ENCODE results near the gene SALL1. TPM values are rescaled to one million over a fixed set of nuclear protein-coding genes. Genes with fewer than 3 reads are reported as not detected.

Gene SALL1
- total RNA-seq, 1 experiment from 2014 or later, result not detected

GRCh38 chr16:51151435-51151960 lies 428 bp upstream of the SALL1 start:
- Histone ChIP-seq H3K4me2 (ENCODE audit: low read length) (no peak overlapping the region), H2AFZ (ENCODE audit: low read length) (no peak overlapping the region), H3K79me2 (ENCODE audit: low read length) (no peaks in the 10 kb centered on the region), H3K4me3 (ENCODE audit: low read length) (no peak overlapping the region), H3K9me2 (replicated peaks; ENCODE audit: low read length) (no peaks in the 10 kb centered on the region), H4K20me1 (ENCODE audit: low read length) (no peaks in the 10 kb centered on the region), H3K36me3 (ENCODE audit: low read depth, low read length) (no peaks in the 10 kb centered on the region), H3K4me1 (ENCODE audit: insufficient read depth, low read length) (no peaks in the 10 kb centered on the region), H3K27ac (ENCODE audit: low read length) (no peak overlapping the region), H3F3A (ENCODE audit: low read length, unreplicated experiment) (no peaks in the 10 kb centered on the region), H3K9me3 (ENCODE audit: low read length) (no peaks in the 10 kb centered on the region), H3K27me3 (ENCODE audit: low read length) (no peaks in the 10 kb centered on the region), H3K9ac (ENCODE audit: low read length) (no peak overlapping the region)
- BruUV-seq (replicated peaks), result no TSS peak
- intact Hi-C loops (cut with micrococcal nuclease), result no loop called here
- POLR2A ChIA-PET (ENCODE audit: unreplicated experiment), result no interaction called here
- CTCF ChIA-PET, result no interaction called here
- ATAC-seq (no peak), DNase-seq (no peak)
- no peak for TF ChIP-seq EZH2phosphoT487 (IDR thresholded peaks at IDR 0.05; ENCODE audit: borderline replicate concordance, low read length)
- TF ChIP-seq EZH2 (IDR thresholded peaks at IDR 0.05; ENCODE audit: low read length, unreplicated experiment), result no peak

DNA sequence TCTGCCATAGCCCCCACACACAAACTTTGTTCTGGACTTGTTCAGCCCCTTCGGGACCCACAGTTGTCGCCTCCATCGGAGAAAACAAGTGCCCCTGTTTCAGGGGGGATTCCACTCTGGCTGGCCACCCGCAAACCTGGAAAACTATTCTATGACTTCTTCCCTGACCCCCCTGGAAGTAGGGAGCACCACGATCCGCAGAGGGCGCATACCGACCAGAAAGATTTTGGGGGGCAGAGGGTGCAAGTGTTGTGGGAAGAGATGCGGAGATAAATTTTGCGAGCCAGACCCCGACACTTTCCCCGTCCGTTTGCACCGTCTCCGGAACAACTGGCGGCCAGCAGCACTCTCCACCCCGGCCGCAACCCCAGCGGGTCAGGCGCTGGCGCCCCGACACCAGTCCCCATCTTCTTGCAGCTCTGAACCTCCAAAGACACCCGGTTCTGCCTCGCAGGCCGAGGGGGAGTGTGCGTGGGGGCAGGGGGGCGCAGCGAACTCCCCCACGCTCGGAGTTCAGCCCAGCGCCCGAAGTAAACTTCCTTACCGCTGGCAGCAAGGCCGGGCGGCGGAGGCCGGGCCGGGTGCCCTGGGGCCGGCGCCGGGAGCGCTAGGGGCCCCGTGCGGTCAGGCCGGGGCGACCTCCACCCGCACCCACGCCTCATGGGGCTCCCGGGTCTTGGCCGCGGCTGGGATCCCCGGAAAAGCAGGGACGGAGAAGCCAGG lies 744 bp downstream of the SALL1 start:
- ChIA-PET POLR2A (ENCODE audit: unreplicated experiment) (no interaction called here), CTCF (no interaction called here)
- H3K4me2 ChIP-seq (ENCODE audit: low read length), result no peak overlapping the region
- no TSS peak for BruUV-seq (replicated peaks)
- H3K9ac ChIP-seq (ENCODE audit: low read length), result no peak overlapping the region
- ATAC-seq (no peak), DNase-seq (no peak)
- TF ChIP-seq EZH2phosphoT487 (IDR thresholded peaks at IDR 0.05; ENCODE audit: borderline replicate concordance, low read length) (no peak), EZH2 (IDR thresholded peaks at IDR 0.05; ENCODE audit: low read length, unreplicated experiment) (no peak), CTCF (conservative IDR thresholded peaks at IDR 0.05; ENCODE audit: low read depth, low read length) (no peak)
- H3K9me2 ChIP-seq (replicated peaks; ENCODE audit: low read length), result no peaks in the 10 kb centered on the region
- intact Hi-C loops (cut with micrococcal nuclease), result no loop called here
- H3K27ac ChIP-seq (ENCODE audit: low read length), result no peak overlapping the region
- no peaks in the 10 kb centered on the region for H3K9me3 ChIP-seq (ENCODE audit: low read length)
- no peaks in the 10 kb centered on the region for H3K4me1 ChIP-seq (ENCODE audit: insufficient read depth, low read length)
- no peaks in the 10 kb centered on the region for H4K20me1 ChIP-seq (ENCODE audit: low read length)
- H3K79me2 ChIP-seq (ENCODE audit: low read length), result no peaks in the 10 kb centered on the region
- no peaks in the 10 kb centered on the region for H3K27me3 ChIP-seq (ENCODE audit: low read length)
- no peaks in the 10 kb centered on the region for H3K36me3 ChIP-seq (ENCODE audit: low read depth, low read length)
- no peaks in the 10 kb centered on the region for H3F3A ChIP-seq (ENCODE audit: low read length, unreplicated experiment)
- H2AFZ ChIP-seq (ENCODE audit: low read length), result no peak overlapping the region
- no peak overlapping the region for H3K4me3 ChIP-seq (ENCODE audit: low read length)

GRCh38 chr16:51149721-51150164 lies 1.3 kb downstream of the SALL1 start:
- no peaks in the 10 kb centered on the region for H3K79me2 ChIP-seq (ENCODE audit: low read length)
- H3K4me1 ChIP-seq (ENCODE audit: insufficient read depth, low read length), result no peaks in the 10 kb centered on the region
- H3K9me2 ChIP-seq (replicated peaks; ENCODE audit: low read length), result no peaks in the 10 kb centered on the region
- H3F3A ChIP-seq (ENCODE audit: low read length, unreplicated experiment), result no peaks in the 10 kb centered on the region
- POLR2A ChIA-PET (ENCODE audit: unreplicated experiment), result no interaction called here
- H3K36me3 ChIP-seq (ENCODE audit: low read depth, low read length), result no peaks in the 10 kb centered on the region
- DNase-seq (no peak), ATAC-seq (no peak)
- H3K4me3 ChIP-seq (ENCODE audit: low read length), result no peak overlapping the region
- TF ChIP-seq CTCF (conservative IDR thresholded peaks at IDR 0.05; ENCODE audit: low read depth, low read length) (no peak), EZH2 (IDR thresholded peaks at IDR 0.05; ENCODE audit: low read length, unreplicated experiment) (no peak), EZH2phosphoT487 (IDR thresholded peaks at IDR 0.05; ENCODE audit: borderline replicate concordance, low read length) (no peak)
- no peak overlapping the region for H3K9ac ChIP-seq (ENCODE audit: low read length)
- no TSS peak for BruUV-seq (replicated peaks)
- H3K27me3 ChIP-seq (ENCODE audit: low read length), result no peaks in the 10 kb centered on the region
- no peak overlapping the region for H3K27ac ChIP-seq (ENCODE audit: low read length)
- intact Hi-C loops (cut with micrococcal nuclease), result no loop called here
- CTCF ChIA-PET, result no interaction called here
- no peak overlapping the region for H2AFZ ChIP-seq (ENCODE audit: low read length)
- H4K20me1 ChIP-seq (ENCODE audit: low read length), result no peaks in the 10 kb centered on the region
- H3K9me3 ChIP-seq (ENCODE audit: low read length), result no peaks in the 10 kb centered on the region
- H3K4me2 ChIP-seq (ENCODE audit: low read length), result no peak overlapping the region

Measured in PC-3 (cell line).